ENCODE results near the gene ATF4. TPM values are rescaled to one million over a fixed set of nuclear protein-coding genes. Genes with fewer than 3 reads are reported as not detected.

Gene ATF4
- total and polyA plus RNA-seq, 2 of the 13 experiments (the other 11 are each of a cell fraction or from before 2014, with no cell fraction given) = 486 to 1,297 TPM

DNA sequence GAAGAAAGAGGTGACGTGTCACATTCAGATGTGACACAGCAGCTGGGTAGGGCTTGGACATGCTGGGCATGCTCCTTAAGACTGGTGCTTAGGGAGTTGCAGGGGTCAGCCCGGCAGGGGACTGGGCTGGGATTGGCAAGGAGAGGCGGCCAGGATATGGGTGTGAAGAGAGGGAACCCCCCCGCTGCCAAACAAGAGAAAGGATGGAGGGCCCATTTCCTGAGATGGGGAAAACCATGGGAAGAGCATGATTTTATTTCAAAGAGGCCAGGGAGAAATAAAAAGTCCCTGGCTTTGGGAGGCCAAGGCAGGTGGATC, 5.3 kb downstream of the ATF4 start (continued):
- TF ChIP-seq, protein P1, sequence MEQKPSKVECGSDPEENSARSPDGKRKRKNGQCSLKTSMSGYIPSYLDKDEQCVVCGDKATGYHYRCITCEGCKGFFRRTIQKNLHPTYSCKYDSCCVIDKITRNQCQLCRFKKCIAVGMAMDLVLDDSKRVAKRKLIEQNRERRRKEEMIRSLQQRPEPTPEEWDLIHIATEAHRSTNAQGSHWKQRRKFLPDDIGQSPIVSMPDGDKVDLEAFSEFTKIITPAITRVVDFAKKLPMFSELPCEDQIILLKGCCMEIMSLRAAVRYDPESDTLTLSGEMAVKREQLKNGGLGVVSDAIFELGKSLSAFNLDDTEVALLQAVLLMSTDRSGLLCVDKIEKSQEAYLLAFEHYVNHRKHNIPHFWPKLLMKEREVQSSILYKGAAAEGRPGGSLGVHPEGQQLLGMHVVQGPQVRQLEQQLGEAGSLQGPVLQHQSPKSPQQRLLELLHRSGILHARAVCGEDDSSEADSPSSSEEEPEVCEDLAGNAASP (CRISPR knock-in tag; IDR thresholded peaks at IDR 0.05; ENCODE audit: borderline replicate concordance) = no peak
- no peak for TF ChIP-seq TFE3 (CRISPR knock-in tag; IDR thresholded peaks at IDR 0.05)
- no peak for TF ChIP-seq MAFF (IDR thresholded peaks at IDR 0.05; ENCODE audit: low read depth, low read length)
- TF ChIP-seq ZSCAN25 (CRISPR knock-in tag; IDR thresholded peaks at IDR 0.05) = no peak
- no peak for TF ChIP-seq RORA (CRISPR knock-in tag; IDR thresholded peaks at IDR 0.05)
- no peak for TF ChIP-seq ZNF704 (CRISPR knock-in tag; IDR thresholded peaks at IDR 0.05; ENCODE audit: borderline replicate concordance)
- TF ChIP-seq ZNF788 (CRISPR knock-in tag; IDR thresholded peaks at IDR 0.05; ENCODE audit: borderline replicate concordance) = no peak
- no peak for TF ChIP-seq CCDC6 (CRISPR knock-in tag; IDR thresholded peaks at IDR 0.05)

GRCh38 chr22:39526736-39527171, 6.4 kb downstream of the ATF4 start:
- no peak overlapping the region for H3K4me3 ChIP-seq (replicated peaks in 1 of 3; ENCODE audit: insufficient read depth in 1 of 3, low read depth in 2 of 3, low read length in 3 of 3)
- peaks cover 28% of the 10 kb centered on the region for H3K79me2 ChIP-seq (ENCODE audit: insufficient read depth, low read length)
- peaks cover 59% of the 10 kb centered on the region for H4K20me1 ChIP-seq (ENCODE audit: insufficient read depth, low read length)
- ChIA-PET POLR2A (interaction anchor here (0.6 to 11.2 kb wide), 5 partner anchors 16 to 207 kb away, joined by 4 to 167 read pairs (median 4); partner anchors contain the start of genes MIEF1 and RPL3), CTCF (ENCODE audit: low intra/inter-chr PET ratio, low total read pairs) (interaction anchor here (1.2 kb wide), 1 partner anchor 31 kb away, joined by 4 read pairs; no protein-coding TSS in a partner anchor)
- peaks cover 14 to 32% of the 10 kb centered on the region in 2 experiments for H3K36me3 ChIP-seq (replicated peaks in 1 of 2; ENCODE audit: control insufficient read depth in 1 of 2, insufficient read depth in 2 of 2, low read length in 2 of 2)
- H3K27me3 ChIP-seq (ENCODE audit: control insufficient read depth in 1 of 2, insufficient read depth in 2 of 2, low read length in 2 of 2) = no peaks in the 10 kb centered on the region
- no peaks in the 10 kb centered on the region for H3K9me3 ChIP-seq (ENCODE audit: low read length)
- WGBS (ENCODE audit: low lambda C conversion rate) = 82% methylated on average over 4 of the region's 4 CpGs
- in situ Hi-C loops (cut with HindIII; ENCODE audit: extremely low pct_ligation_motif_present, low pct_unique_long_range_greater_than_20kb) (no loop called here), intact Hi-C loops (cut with micrococcal nuclease; ENCODE audit: unreplicated experiment) (no loop called here)
- H3K27ac ChIP-seq (ENCODE audit: extremely low read length, insufficient read depth, low read length) = peak overlapping the region; percentile 40
- BruUV-seq (replicated peaks) = no TSS peak
- H3K4me1 ChIP-seq (ENCODE audit: insufficient read depth, low read length) = peaks cover 90% of the 10 kb centered on the region
- no peak overlapping the region for H3K9ac ChIP-seq (ENCODE audit: insufficient read depth, low read depth, low read length)
- no peak overlapping the region for H3K4me2 ChIP-seq (ENCODE audit: low read depth, low read length)
- ATAC-seq (peak; percentile 27), FAIRE-seq (no peak), DNase-seq (ENCODE audit: low spot score) (no peak)
- no peak overlapping the region for H2AFZ ChIP-seq (ENCODE audit: low read length)
- TF ChIP-seq, protein P2, sequence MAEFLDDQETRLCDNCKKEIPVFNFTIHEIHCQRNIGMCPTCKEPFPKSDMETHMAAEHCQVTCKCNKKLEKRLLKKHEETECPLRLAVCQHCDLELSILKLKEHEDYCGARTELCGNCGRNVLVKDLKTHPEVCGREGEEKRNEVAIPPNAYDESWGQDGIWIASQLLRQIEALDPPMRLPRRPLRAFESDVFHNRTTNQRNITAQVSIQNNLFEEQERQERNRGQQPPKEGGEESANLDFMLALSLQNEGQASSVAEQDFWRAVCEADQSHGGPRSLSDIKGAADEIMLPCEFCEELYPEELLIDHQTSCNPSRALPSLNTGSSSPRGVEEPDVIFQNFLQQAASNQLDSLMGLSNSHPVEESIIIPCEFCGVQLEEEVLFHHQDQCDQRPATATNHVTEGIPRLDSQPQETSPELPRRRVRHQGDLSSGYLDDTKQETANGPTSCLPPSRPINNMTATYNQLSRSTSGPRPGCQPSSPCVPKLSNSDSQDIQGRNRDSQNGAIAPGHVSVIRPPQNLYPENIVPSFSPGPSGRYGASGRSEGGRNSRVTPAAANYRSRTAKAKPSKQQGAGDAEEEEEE (CRISPR knock-in tag; IDR thresholded peaks at IDR 0.05; ENCODE audit: borderline replicate concordance) = no peak
- TF ChIP-seq ZNF724P (CRISPR knock-in tag; IDR thresholded peaks at IDR 0.05; ENCODE audit: borderline replicate concordance) (no peak), ZNF160 (CRISPR knock-in tag; IDR thresholded peaks at IDR 0.05) (no peak), KDM5B (CRISPR knock-in tag; IDR thresholded peaks at IDR 0.05; ENCODE audit: borderline replicate concordance) (no peak), ZFP41 (CRISPR knock-in tag; IDR thresholded peaks at IDR 0.05; ENCODE audit: borderline replicate concordance) (no peak), NCOA5 (CRISPR knock-in tag; IDR thresholded peaks at IDR 0.05) (no peak), ZBTB1 (CRISPR knock-in tag; IDR thresholded peaks at IDR 0.05; ENCODE audit: borderline replicate concordance) (no peak)

All from HepG2 (cell line).